NCI-H82 (cell line): ENCODE results near the gene ZNF341.
"Not testable (repeated sequence)": the region's sequence is repeated elsewhere in the genome, so short reads cannot be mapped to it uniquely, and the experiment has no call there.

Experiments used
- DNase-seq: peaks from one replicate; lab custom pipeline; 2025; lab: John Stamatoyannopoulos, UW

ZNF341 gene

GRCh38 chr20:33730946-33731692 lies 677 bp upstream of the ZNF341 start:
- no peak for DNase-seq

- peak; percentile 97 for DNase-seq
These were observed 572 bp downstream of the ZNF341 start for GRCh38 chr20:33732166-33732970.

- DNase-seq = peak; percentile 24
These were observed 2.1 kb downstream of the ZNF341 start for GRCh38 chr20:33733654-33734576.

GRCh38 chr20:33736962-33737361 lies 5.2 kb downstream of the ZNF341 start:
- no peak for DNase-seq

- DNase-seq = no peak
These were observed 7.7 kb downstream of the ZNF341 start for GRCh38 chr20:33739493-33739892.

- no peak for DNase-seq
These were observed 8.4 kb downstream of the ZNF341 start for GRCh38 chr20:33740189-33740588.

GRCh38 chr20:33744181-33744580 lies 12.4 kb downstream of the ZNF341 start:
- no peak for DNase-seq

- DNase-seq = no peak
These were observed 13.1 kb downstream of the ZNF341 start for GRCh38 chr20:33744773-33745385.

- DNase-seq = no peak
These were observed 14.7 kb downstream of the ZNF341 start for GRCh38 chr20:33746325-33746998.

- DNase-seq = no peak
These were observed 20.0 kb downstream of the ZNF341 start for GRCh38 chr20:33751775-33752174.

- no peak for DNase-seq
These were observed 21.3 kb downstream of the ZNF341 start for GRCh38 chr20:33753143-33753542.

- DNase-seq = no peak
These were observed 22.0 kb downstream of the ZNF341 start for GRCh38 chr20:33753763-33754162.

GRCh38 chr20:33755936-33756490 lies 24.2 kb downstream of the ZNF341 start:
- not testable (repeated sequence) for DNase-seq

GRCh38 chr20:33757046-33757445 lies 25.2 kb downstream of the ZNF341 start:
- no peak for DNase-seq

GRCh38 chr20:33757458-33757857 lies 25.7 kb downstream of the ZNF341 start:
- DNase-seq = no peak

GRCh38 chr20:33761698-33762250 lies 30.0 kb downstream of the ZNF341 start:
- DNase-seq = no peak

- no peak for DNase-seq
These were observed 33.3 kb downstream of the ZNF341 start for GRCh38 chr20:33765099-33765498.

GRCh38 chr20:33765592-33765991 lies 33.8 kb downstream of the ZNF341 start:
- DNase-seq = no peak

GRCh38 chr20:33766686-33767085 lies 34.9 kb downstream of the ZNF341 start:
- DNase-seq = no peak

GRCh38 chr20:33767777-33768138 lies 36.0 kb downstream of the ZNF341 start:
- DNase-seq = no peak

GRCh38 chr20:33769043-33769442 lies 37.2 kb downstream of the ZNF341 start:
- DNase-seq = no peak
